ENCODE data around the gene HSPA14. TPM values are rescaled to one million over a fixed set of nuclear protein-coding genes. Genes with fewer than 3 reads are reported as not detected.

Gene HSPA14
- polyA plus RNA-seq, 1 donor (not counting 4 experiments of a cell fraction or from before 2014, with no cell fraction given) = 29.5 TPM

- no peaks in the 10 kb centered on the region for H3K79me2 ChIP-seq (ENCODE audit: control insufficient read depth, insufficient read depth, low read length)
- no peak overlapping the region for H3K4me3 ChIP-seq (ENCODE audit: control insufficient read depth in 2 of 3, extremely low read depth in 1 of 3, insufficient read depth in 2 of 3, low read depth in 1 of 3, low read length in 3 of 3)
- H2AFZ ChIP-seq (ENCODE audit: control insufficient read depth, low read length) = no peak overlapping the region
- H3K27ac ChIP-seq (ENCODE audit: control insufficient read depth, insufficient read depth, low read length) = no peak overlapping the region
- H3K36me3 ChIP-seq (ENCODE audit: control insufficient read depth in 2 of 2, extremely low read depth in 1 of 2, insufficient read depth in 2 of 2, low read length in 2 of 2) = peaks cover 0 to 13% of the 10 kb centered on the region in 2 experiments
- H3K27me3 ChIP-seq (ENCODE audit: control insufficient read depth, extremely low read depth, insufficient read depth, low read length) = no peaks in the 10 kb centered on the region
- dilution Hi-C loops (cut with MboI; ENCODE audit: extremely low pct_ligation_motif_present, low sequenced_read_pairs) = no loop called here
- FAIRE-seq (no peak), DNase-seq (ENCODE audit: low read depth, low spot score) (no peak)
- no peaks in the 10 kb centered on the region for H3K9me1 ChIP-seq (ENCODE audit: control insufficient read depth, extremely low read depth, insufficient read depth, low read length)
- no peak overlapping the region for H3K9ac ChIP-seq (ENCODE audit: control insufficient read depth, extremely low read depth, insufficient read depth, low read length)
- H3K9me3 ChIP-seq (ENCODE audit: control insufficient read depth, low read depth, low read length) = no peaks in the 10 kb centered on the region
- no peaks in the 10 kb centered on the region for H3K4me1 ChIP-seq (ENCODE audit: control insufficient read depth, extremely low read depth, insufficient read depth, low read length)
- H4K20me1 ChIP-seq (ENCODE audit: control insufficient read depth, extremely low read depth, insufficient read depth, low read length) = no peaks in the 10 kb centered on the region
- H3K4me2 ChIP-seq (ENCODE audit: control insufficient read depth, extremely low read depth, insufficient read depth, low read depth, low read length) = no peak overlapping the region
- TF ChIP-seq EZH2 (IDR thresholded peaks at IDR 0.05; ENCODE audit: low read length) (no peak), CTCF (optimal IDR thresholded peaks at IDR 0.05 in 1 of 3, IDR thresholded peaks at IDR 0.05 in 1 of 3, conservative IDR thresholded peaks at IDR 0.05 in 1 of 3; ENCODE audit: extremely low read depth in 1 of 3, insufficient read depth in 2 of 3, low read length in 3 of 3) (no peak)
Measured at GRCh38 chr10:14852236-14852635, 14.1 kb downstream of the HSPA14 start.

- no peaks in the 10 kb centered on the region for H3K9me3 ChIP-seq (ENCODE audit: control insufficient read depth, low read depth, low read length)
- no peak overlapping the region for H3K4me2 ChIP-seq (ENCODE audit: control insufficient read depth, extremely low read depth, insufficient read depth, low read depth, low read length)
- no peaks in the 10 kb centered on the region for H3K9me1 ChIP-seq (ENCODE audit: control insufficient read depth, extremely low read depth, insufficient read depth, low read length)
- no peak for FAIRE-seq
- H4K20me1 ChIP-seq (ENCODE audit: control insufficient read depth, extremely low read depth, insufficient read depth, low read length) = no peaks in the 10 kb centered on the region
- no peak overlapping the region for H3K27ac ChIP-seq (ENCODE audit: control insufficient read depth, insufficient read depth, low read length)
- no peaks in the 10 kb centered on the region for H3K4me1 ChIP-seq (ENCODE audit: control insufficient read depth, extremely low read depth, insufficient read depth, low read length)
- H3K4me3 ChIP-seq (ENCODE audit: control insufficient read depth in 2 of 3, extremely low read depth in 1 of 3, insufficient read depth in 2 of 3, low read depth in 1 of 3, low read length in 3 of 3) = no peak overlapping the region
- H3K79me2 ChIP-seq (ENCODE audit: control insufficient read depth, insufficient read depth, low read length) = no peaks in the 10 kb centered on the region
- no peak overlapping the region for H2AFZ ChIP-seq (ENCODE audit: control insufficient read depth, low read length)
- peaks cover 5 to 10% of the 10 kb centered on the region in 2 experiments for H3K36me3 ChIP-seq (ENCODE audit: control insufficient read depth in 2 of 2, extremely low read depth in 1 of 2, insufficient read depth in 2 of 2, low read length in 2 of 2)
- no peaks in the 10 kb centered on the region for H3K27me3 ChIP-seq (ENCODE audit: control insufficient read depth, extremely low read depth, insufficient read depth, low read length)
- DNase-seq (ENCODE audit: low read depth, low spot score) = no peak
- dilution Hi-C loops (cut with MboI; ENCODE audit: extremely low pct_ligation_motif_present, low sequenced_read_pairs) = no loop called here
- TF ChIP-seq CTCF (optimal IDR thresholded peaks at IDR 0.05 in 1 of 3, IDR thresholded peaks at IDR 0.05 in 1 of 3, conservative IDR thresholded peaks at IDR 0.05 in 1 of 3; ENCODE audit: extremely low read depth in 1 of 3, insufficient read depth in 2 of 3, low read length in 3 of 3) = no peak
- no peak for TF ChIP-seq EZH2 (IDR thresholded peaks at IDR 0.05; ENCODE audit: low read length)
- H3K9ac ChIP-seq (ENCODE audit: control insufficient read depth, extremely low read depth, insufficient read depth, low read length) = no peak overlapping the region
Measured at GRCh38 chr10:14855453-14855852, 17.3 kb downstream of the HSPA14 start.
